ENCODE measurements around the gene OR10G3.

DNA sequence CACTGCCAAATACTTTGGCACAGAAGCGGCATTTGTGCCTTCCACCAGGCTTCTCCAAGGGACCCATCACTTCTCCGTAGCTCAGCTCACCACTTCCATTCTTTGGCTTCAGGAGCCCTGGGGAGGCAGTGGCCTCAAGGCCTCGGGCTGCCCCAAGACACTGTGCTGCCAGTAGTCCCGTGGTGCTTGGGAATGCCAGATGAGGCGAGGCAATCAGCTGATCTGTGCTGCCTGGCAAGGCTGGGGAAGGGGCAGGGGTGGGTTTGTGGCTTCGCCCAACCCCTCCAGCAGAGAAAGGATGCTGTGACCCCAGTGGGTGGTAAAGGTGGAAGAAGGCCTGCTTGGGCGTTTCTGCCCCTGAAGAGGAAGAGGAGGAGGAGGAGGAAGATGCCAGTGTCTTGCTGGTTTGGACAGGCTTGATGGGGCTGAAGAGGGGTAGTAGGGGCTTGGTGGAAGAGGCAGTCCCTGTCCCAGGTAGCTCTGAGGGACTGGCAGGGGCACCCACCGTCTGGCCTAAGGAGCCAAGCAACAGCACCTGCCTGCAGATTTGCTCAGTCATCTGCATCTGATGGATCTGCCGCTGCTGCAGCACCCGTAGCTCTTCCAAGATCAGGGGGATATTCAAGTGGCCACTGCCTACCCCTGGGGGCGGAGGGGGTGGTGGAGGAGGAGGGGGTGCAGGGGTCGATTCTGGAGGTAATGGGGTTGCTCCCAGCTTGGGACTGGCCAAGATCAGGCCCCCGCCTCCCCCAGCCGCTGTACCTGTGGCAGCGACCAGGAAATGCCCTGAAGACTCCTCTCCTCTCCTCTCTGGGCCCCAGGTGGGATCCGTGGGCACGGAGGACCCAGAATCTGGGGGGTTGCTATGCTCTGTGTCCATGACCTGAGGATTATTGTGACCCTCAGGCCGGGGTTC lies 55.0 kb downstream of the OR10G3 start:
- TF ChIP-seq, protein P1, sequence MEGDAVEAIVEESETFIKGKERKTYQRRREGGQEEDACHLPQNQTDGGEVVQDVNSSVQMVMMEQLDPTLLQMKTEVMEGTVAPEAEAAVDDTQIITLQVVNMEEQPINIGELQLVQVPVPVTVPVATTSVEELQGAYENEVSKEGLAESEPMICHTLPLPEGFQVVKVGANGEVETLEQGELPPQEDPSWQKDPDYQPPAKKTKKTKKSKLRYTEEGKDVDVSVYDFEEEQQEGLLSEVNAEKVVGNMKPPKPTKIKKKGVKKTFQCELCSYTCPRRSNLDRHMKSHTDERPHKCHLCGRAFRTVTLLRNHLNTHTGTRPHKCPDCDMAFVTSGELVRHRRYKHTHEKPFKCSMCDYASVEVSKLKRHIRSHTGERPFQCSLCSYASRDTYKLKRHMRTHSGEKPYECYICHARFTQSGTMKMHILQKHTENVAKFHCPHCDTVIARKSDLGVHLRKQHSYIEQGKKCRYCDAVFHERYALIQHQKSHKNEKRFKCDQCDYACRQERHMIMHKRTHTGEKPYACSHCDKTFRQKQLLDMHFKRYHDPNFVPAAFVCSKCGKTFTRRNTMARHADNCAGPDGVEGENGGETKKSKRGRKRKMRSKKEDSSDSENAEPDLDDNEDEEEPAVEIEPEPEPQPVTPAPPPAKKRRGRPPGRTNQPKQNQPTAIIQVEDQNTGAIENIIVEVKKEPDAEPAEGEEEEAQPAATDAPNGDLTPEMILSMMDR (conservative IDR thresholded peaks at IDR 0.05; ENCODE audit: low read length): no peak
- TF ChIP-seq EZH2phosphoT487 (IDR thresholded peaks at IDR 0.05; ENCODE audit: borderline replicate concordance, low read depth, low read length): no peak
